ENCODE measurements around the gene ZNF444. TPM values are rescaled to one million over a fixed set of nuclear protein-coding genes. Genes with fewer than 3 reads are reported as not detected.

ZNF444 gene
- total RNA-seq, 6 experiments from 2014 or later = 20.6 to 28.4 (median 22.5) TPM

DNA sequence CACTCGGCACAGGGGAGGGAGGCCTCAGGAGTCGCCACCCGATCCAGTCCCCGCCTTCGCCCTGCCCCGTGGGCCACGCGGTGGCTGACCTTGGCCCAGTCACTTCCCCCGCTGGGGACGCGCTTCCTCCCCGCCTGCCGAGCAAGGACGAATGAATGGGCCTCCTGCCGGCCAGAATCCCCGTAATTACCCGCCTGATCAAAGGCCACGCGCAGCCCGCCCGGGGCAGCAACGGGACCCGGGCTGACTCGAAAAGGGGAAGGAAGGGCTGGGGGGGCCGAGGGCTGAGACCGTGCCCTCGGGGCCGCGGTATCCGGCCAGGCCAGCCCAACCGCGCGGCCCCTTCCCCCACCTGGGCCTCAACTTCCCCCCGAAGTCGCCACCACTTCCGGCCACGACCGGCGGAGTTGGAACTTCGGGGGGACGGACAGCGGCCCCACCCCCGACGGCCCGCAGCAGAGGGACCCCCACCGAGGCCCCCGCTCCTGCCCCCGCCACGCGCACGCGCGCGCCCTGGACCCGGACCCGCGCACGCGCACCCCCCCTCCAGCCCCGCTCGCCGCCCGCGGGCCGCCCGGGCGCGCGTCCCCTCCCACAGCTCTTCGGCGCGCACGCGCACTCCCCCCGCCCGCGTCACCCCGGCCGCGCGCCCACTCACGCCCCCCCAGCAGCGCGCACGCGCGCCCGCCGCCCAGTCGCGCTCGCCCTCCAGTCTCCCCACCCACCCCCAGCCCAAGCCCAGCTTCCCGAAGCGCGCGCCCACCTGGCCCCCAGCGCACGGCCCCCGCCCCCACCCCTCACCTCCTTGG lies 20.5 kb upstream of the ZNF444 start:
- Mint-ChIP-seq H3K27ac (peak overlapping the region; percentile 94), H3K4me1 (ENCODE audit: low read depth) (peaks cover 22% of the 10 kb centered on the region), H3K36me3 (ENCODE audit: low read depth) (peaks cover 4% of the 10 kb centered on the region), H3K27me3 (ENCODE audit: insufficient read depth) (no peaks in the 10 kb centered on the region), H3K4me3 (peak overlapping the region; percentile 91), H3K9me3 (no peaks in the 10 kb centered on the region)
- TF ChIP-seq, protein P1, sequence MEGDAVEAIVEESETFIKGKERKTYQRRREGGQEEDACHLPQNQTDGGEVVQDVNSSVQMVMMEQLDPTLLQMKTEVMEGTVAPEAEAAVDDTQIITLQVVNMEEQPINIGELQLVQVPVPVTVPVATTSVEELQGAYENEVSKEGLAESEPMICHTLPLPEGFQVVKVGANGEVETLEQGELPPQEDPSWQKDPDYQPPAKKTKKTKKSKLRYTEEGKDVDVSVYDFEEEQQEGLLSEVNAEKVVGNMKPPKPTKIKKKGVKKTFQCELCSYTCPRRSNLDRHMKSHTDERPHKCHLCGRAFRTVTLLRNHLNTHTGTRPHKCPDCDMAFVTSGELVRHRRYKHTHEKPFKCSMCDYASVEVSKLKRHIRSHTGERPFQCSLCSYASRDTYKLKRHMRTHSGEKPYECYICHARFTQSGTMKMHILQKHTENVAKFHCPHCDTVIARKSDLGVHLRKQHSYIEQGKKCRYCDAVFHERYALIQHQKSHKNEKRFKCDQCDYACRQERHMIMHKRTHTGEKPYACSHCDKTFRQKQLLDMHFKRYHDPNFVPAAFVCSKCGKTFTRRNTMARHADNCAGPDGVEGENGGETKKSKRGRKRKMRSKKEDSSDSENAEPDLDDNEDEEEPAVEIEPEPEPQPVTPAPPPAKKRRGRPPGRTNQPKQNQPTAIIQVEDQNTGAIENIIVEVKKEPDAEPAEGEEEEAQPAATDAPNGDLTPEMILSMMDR (IDR thresholded peaks at IDR 0.05) = peak; percentile 56
- peak; percentile 72 for DNase-seq

DNA sequence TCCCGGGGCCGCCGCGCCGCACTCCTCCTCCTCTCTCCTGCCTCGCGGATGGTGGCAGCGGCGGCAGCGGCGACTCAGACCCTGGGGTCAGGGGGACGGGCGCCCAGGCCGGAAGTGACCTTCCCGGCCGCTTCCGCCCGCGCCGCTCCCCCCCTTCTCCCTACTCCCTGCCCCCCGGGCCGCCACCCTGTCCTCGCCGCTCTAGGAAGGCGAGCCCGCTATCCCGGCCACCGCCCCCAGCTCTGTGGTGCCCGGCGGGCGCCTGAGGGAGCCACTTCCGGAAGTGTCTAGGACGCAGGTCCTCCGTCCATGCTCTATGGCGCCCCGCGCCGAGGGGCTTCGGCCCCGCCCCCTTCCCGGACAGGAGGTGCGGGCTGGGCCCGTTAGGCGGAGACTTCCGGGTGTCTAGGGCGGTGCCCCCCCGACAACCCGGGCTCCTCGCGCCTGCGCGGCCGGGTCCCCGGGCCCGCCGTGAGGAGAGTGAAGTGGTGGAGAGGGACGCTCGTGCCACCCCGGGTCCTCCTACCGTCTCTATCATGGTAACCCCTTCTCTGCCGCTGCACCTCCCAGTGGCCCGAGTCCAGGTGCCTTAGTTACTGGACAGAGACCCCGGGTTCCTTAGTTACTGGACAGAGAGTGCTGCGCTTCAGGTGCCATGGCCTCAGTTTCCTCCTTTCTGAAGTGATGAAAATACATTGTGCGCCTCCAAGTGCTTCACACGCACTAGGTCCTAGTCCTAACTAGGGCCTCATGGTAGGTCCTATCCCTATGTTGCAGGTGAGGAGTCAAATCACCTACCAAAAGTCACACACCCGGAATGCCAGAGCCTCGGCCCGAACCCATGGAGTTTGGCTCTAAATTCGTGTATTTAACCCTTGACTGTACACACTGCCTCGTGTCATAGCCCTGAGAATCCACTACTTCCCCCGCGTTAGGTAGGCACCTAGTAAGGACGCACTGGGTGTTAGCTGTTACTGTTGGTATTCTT lies 19.6 kb upstream of the ZNF444 start, which contains the start of gene ZNF787:
ZNF787 (minus strand) TSS at position 116 of the 988 bp plus-strand sequence. CDS start 18,078 bp downstream, outside the sequence.
- peak; percentile 94 for DNase-seq
- peaks cover 22% of the 10 kb centered on the region for H3K4me1 Mint-ChIP-seq (ENCODE audit: low read depth)
- peak within 1 kb of the TSS; percentile 94 for H3K27ac Mint-ChIP-seq
- H3K9me3 Mint-ChIP-seq = no peaks in the 10 kb centered on the region
- TF ChIP-seq, protein P1 (IDR thresholded peaks at IDR 0.05) = no peak
- peaks cover 4% of the 10 kb centered on the region for H3K36me3 Mint-ChIP-seq (ENCODE audit: low read depth)
- peak within 1 kb of the TSS; percentile 91 for H3K4me3 Mint-ChIP-seq
- H3K27me3 Mint-ChIP-seq (ENCODE audit: insufficient read depth) = peaks cover 2% of the 10 kb centered on the region; the same call in 1 of the 2 replicates

DNA sequence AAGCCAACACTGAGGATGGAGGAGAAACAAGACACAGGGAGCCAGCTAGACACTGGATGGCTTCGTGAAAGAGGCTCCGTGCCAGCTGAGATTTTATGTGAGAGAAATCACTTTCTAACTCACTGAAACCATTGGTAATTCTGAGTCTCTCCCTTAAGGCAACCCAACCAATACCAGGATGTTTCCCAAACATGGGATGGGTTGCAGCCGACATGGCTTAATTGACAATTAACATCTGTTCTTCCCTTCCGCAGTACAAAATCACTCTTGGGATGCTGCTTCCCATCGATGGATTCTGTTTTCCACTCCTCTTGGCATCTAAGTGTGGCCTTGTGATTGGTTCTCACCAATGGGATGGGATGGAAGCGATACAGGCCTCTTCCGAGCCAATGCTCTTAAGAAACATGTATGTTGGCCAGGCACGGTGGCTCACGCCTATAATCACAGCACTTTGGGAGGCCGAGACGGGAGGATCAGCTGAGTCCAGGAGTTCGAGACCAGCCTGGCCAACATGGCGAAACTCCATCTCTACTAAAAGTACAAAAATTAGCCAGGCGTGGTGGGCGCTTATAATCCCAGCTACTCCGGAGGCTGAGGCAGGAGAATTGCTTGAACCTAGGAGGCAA lies 17.7 kb upstream of the ZNF444 start:
- no peak for DNase-seq
- TF ChIP-seq, protein P1 (IDR thresholded peaks at IDR 0.05) = no peak
- Mint-ChIP-seq H3K36me3 (ENCODE audit: low read depth) (no peaks in the 10 kb centered on the region; the same call in 1 of the 2 replicates), H3K4me3 (no peak overlapping the region), H3K27ac (no peak overlapping the region), H3K27me3 (ENCODE audit: insufficient read depth) (peaks cover 2% of the 10 kb centered on the region; the same call in 1 of the 2 replicates), H3K9me3 (no peaks in the 10 kb centered on the region), H3K4me1 (ENCODE audit: low read depth) (peaks cover 22% of the 10 kb centered on the region)

DNA sequence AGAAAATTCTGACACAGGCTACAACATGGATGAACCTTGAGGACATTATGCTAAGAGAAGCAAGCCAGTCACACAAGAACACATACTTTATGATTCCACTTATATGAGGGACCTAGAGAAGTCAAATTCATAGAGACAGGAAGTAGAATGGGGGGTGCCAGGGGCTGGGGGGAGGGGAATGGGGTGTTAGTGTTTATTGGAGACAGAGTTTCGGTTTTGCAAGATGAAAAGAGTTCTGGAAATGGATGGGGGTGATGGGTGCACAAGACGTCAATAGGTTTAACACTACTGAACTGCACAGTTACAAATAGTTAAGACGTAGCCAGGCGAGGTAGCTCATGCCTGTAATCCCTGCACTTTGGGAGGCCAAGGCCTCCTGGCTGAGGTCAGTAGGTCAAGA lies 16.5 kb upstream of the ZNF444 start:
- Mint-ChIP-seq H3K4me3 (no peak overlapping the region), H3K27me3 (ENCODE audit: insufficient read depth) (peaks cover 2% of the 10 kb centered on the region), H3K4me1 (ENCODE audit: low read depth) (peaks cover 13% of the 10 kb centered on the region), H3K36me3 (ENCODE audit: low read depth) (no peaks in the 10 kb centered on the region; the same call in 1 of the 2 replicates), H3K9me3 (no peaks in the 10 kb centered on the region), H3K27ac (no peak overlapping the region)
- no peak for DNase-seq
- TF ChIP-seq, protein P1 (IDR thresholded peaks at IDR 0.05) = no peak
